Large intestine (tissue), 3 donors: ENCODE data around the gene DENND6A. TPM values are rescaled to one million over a fixed set of nuclear protein-coding genes. Genes with fewer than 3 reads are reported as not detected.
A peak's percentile ranks its signal among the peaks of the same experiment; 100 is the strongest.

Experiments
- DNase-seq, 2 donors: peaks; one replicate each; pipeline versions ENCODE4 v3.0.0 to v3.0.0-alpha.2; 2013
- H3K27ac ChIP-seq: one replicate; pipeline ENCODE4 v1.5.1; 2013; ENCODE audit warnings: low read length
- H3K27me3 ChIP-seq: 2 replicates; pipeline ENCODE4 v1.6.1; 2013; ENCODE audit warnings: low read length; ENCODE audit not compliant: control insufficient read depth, insufficient read depth
- H3K36me3 ChIP-seq: 2 replicates; pipeline ENCODE4 v1.6.1; 2013; ENCODE audit warnings: low read length; ENCODE audit not compliant: control insufficient read depth, insufficient read depth
- H3K4me1 ChIP-seq: one replicate; pipeline ENCODE4 v1.6.1; 2013; ENCODE audit warnings: low read length; ENCODE audit not compliant: control insufficient read depth, insufficient read depth
- H3K4me3 ChIP-seq: one replicate; pipeline ENCODE4 v1.5.1; 2013; ENCODE audit warnings: low read length
- H3K9me3 ChIP-seq: one replicate; pipeline ENCODE4 v1.6.1; 2013; ENCODE audit warnings: mild to moderate bottlenecking, low read depth, low read length, moderate library complexity; ENCODE audit not compliant: control insufficient read depth
- WGBS: methylation state at CpG from one replicate; pipeline ENCODE4 v1.1.5; 2013; ENCODE audit warnings: low lambda C conversion rate; ENCODE audit not compliant: insufficient coverage; 5-methylcytosine and 5-hydroxymethylcytosine counted together
- polyA plus RNA-seq: library from polyadenylated mRNA; unstranded; fragments of 120-200 nt; gene quantifications from one replicate; pipeline ENCODE4 v1.2.1, GENCODE V29; 2013

The DENND6A gene
- polyA plus RNA-seq, 1 donor, result 17.2 TPM

DNA sequence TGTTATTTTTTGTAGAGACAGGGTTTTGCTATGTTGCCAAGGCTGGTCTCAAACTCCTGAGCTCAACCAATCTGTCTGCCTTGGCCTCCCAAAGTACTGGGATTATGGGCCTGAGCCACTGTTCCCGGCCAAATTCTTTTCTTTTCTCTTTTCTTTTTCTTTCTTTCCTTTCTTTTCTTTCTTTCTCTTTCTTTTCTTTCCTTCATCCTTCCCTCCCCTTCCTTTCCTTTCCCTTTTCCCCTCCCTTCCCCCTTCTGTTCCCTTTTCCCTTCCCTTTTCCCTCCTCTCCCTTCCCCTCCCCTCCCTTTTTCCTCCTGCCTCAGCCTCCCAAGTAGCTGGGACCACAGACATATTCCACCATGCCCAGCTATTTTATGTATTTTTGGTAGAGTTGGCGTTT, 92.7 kb downstream of the DENND6A start:
- H3K4me3 ChIP-seq, result no peak overlapping the region
- peaks cover 3% of the 10 kb centered on the region for H3K4me1 ChIP-seq
- no peak for DNase-seq
- WGBS, result 100% methylated on average over 1 of the region's 2 CpGs
- no peak overlapping the region for H3K27ac ChIP-seq
- H3K9me3 ChIP-seq, result peaks cover 3% of the 10 kb centered on the region
- H3K36me3 ChIP-seq, result no peaks in the 10 kb centered on the region
- H3K27me3 ChIP-seq, result no peaks in the 10 kb centered on the region

DNA sequence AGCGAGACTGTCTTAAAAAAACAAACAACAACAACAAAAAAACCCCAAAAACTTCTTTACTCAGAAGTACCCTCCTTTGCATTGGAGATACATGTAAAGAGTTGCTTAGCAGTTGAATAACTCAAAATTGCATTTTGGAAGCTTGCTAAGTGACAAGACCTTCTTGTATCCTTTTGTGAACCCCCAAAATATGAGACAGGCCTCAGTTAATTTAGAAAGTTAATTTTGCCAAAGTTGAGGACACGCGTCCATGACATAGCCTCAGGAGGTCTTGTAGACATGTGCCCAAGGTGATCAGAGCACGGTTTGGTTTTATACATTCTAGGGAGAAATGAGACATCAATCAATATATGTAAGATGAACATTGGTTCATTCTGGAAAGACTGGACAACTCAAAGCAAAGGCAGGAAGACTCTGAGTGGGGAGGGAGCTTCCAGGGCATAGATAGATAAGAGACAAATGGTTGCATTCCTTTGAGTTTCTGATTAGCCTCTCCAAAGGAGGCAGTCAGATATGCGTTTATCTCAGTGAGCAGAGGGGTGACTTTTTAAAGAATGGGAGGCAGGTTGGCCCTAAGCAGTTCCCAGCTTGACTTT, 94.0 kb downstream of the DENND6A start:
- Histone ChIP-seq H3K27me3 (no peaks in the 10 kb centered on the region), H3K4me1 (peaks cover 3% of the 10 kb centered on the region), H3K36me3 (no peaks in the 10 kb centered on the region), H3K4me3 (peak overlapping the region; percentile 59), H3K27ac (peak overlapping the region; percentile 96), H3K9me3 (no peaks in the 10 kb centered on the region)
- peak in 1 of 2 donors; percentile 37 for DNase-seq
- no CpG with 5 or more reads among the region's 5 CpGs for WGBS

DNA sequence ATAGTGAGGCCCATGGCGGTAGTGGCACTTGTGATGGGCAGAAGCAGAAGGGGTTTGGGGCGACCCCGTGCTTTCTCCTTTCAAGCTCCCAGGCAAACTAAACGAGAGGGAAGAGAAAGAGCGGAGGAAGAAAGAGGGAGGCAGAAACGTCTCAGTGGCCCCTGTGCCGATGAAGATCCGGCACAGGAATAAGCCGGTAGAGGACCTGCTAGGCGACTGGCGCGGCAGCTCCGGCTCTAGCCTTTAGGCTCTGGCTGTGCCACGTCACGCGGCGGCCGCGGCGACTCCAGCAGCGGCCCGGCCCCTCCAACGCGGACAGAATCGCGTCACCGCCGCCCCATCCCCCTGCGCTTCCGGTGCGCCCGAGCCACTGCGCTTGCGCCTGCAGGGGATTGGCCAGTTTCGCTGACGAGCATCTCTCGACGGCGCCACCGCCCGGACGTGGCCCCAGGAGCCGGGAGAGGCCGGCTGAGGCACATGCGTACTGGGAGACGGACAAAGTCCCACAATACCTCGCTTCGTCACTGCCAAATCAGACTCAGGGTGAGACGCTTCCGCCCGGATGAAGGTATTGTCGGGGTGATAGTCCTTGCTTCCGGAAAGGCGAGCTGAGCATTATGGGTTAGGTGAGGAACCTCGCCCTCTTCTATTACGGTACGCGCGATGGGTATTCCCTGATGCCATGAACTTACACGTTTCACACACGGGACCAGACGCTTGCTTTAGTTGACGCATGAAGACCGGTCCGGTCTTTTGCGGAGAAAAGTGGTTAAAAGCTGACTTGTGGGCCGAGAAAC, 95.6 kb downstream of the DENND6A start, which contains the start of gene ARF4:
Gene ARF4, minus strand, starts transcription at position 218 of the 797 bp plus-strand sequence. Its CDS starts 204 bp downstream, at position 14.
- Histone ChIP-seq H3K27ac (peak within 1 kb of the TSS; percentile 96), H3K4me1 (peaks cover 3% of the 10 kb centered on the region), H3K36me3 (peaks cover 6% of the 10 kb centered on the region), H3K27me3 (no peaks in the 10 kb centered on the region), H3K9me3 (no peaks in the 10 kb centered on the region), H3K4me3 (peak within 1 kb of the TSS; percentile 97)
- peak; percentile 100 for DNase-seq
- WGBS, result no CpG with 5 or more reads among the region's 67 CpGs

DNA sequence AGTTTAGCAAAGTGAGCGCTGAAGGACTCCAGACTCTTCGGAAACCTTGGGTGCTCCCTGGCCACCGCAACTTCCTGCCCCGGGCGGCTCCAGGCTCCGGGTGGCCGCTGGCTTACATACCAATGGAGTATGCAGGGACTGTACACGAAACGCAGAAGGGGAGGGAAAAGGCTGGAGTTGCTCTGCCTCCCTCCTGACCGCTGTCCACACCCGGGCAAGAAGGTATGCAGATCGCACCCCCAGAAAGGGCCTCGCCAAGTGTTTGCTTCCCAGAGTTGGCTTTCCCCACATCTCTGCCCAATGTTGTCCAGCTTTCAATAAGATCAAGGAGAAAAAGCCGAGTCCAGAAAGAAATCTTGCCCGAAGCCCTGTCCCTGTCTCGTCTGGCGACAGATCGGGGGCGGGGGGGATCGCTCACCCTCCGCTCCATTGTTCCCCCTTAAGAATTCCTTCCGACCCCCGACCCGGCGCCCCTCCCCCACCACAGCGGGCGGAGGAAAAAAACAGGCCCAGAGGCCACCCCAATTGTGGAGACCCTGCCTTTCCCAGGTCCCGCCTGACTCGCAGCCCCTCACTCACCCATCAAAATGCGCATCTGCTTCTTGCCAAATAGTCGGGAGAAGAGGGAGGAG, 96.3 kb downstream of the DENND6A start:
- no peaks in the 10 kb centered on the region for H3K9me3 ChIP-seq

DNA sequence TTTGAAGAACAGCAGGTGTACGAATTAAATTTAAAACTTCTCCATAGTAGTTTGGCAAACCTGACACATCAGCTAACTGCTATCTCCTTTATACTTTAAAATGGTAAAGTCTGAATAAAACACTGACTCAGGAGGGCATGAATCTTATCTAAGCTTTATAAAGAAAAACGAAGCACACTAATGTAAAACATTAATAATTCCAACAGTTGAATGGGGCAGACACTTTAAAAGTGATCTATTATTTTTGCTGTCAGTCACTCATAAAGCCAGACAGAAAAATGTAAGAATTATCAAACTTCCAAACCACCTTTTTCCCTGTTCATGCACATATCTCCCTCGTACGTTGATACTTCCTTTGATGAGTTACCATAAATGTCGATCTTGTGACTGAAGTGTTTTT, 98.3 kb downstream of the DENND6A start:
- Histone ChIP-seq H3K4me1 (peaks cover 3% of the 10 kb centered on the region), H3K27ac (peak overlapping the region; percentile 92)
- no peak for DNase-seq

More for the DNA sequence above, 96.3 kb downstream of the DENND6A start:
- H3K4me1 ChIP-seq, result peaks cover 3% of the 10 kb centered on the region
- no CpG with 5 or more reads among the region's 31 CpGs for WGBS
- H3K27me3 ChIP-seq, result no peaks in the 10 kb centered on the region
- H3K4me3 ChIP-seq, result peak overlapping the region; percentile 97
- peak overlapping the region; percentile 92 for H3K27ac ChIP-seq
- DNase-seq, result peak; percentile 78 to 79
- peaks cover 7% of the 10 kb centered on the region for H3K36me3 ChIP-seq

DNA sequence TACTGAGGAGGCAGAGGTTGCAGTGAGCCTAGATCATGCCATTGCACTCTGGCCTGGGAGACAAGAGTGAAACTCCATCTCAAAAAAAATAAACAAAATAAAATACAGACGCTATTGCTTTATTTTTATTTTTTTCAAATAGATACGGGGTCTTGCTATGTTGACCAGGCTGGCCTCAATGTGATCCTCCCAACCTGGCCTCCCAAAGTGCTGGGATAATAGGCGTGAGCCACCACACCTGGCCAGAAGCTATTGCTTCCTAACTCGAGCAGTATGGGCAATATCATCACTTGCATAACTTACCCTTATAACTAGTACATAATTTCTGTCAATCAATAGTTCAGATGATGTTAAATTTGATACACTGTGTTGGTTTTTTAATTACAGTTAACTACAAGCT, 98.7 kb downstream of the DENND6A start:
- H3K27ac ChIP-seq, result no peak overlapping the region
- no CpG with 5 or more reads among the region's 4 CpGs for WGBS
- no peak overlapping the region for H3K4me3 ChIP-seq

More for the DNA sequence above, 98.3 kb downstream of the DENND6A start:
- no peaks in the 10 kb centered on the region for H3K9me3 ChIP-seq
- 40% methylated on average over 1 of the region's 5 CpGs for WGBS
- peak overlapping the region; percentile 97 for H3K4me3 ChIP-seq
- H3K36me3 ChIP-seq, result peaks cover 7% of the 10 kb centered on the region
- no peaks in the 10 kb centered on the region for H3K27me3 ChIP-seq

DNA sequence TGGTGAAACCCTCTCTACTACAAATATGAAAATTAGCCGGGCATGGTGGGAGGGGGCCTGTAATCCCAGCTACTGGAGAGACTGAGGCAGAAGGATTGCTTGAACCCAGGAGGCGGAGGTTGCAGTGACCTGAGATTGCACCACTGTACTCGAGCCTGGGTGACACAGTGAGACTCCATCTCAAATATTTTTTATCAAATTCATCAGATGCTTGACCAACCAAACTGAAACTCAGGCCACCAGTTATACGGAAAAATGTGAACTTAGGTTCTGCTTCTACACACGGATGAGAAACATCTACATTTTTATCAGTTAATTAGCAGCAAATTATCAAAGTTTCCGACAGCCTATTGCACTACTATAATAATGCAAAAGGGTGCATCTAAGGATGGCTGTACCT, 100.6 kb downstream of the DENND6A start:
- Histone ChIP-seq H3K27me3 (no peaks in the 10 kb centered on the region), H3K9me3 (no peaks in the 10 kb centered on the region), H3K4me3 (no peak overlapping the region), H3K27ac (no peak overlapping the region), H3K4me1 (peaks cover 5% of the 10 kb centered on the region), H3K36me3 (peaks cover 10% of the 10 kb centered on the region)
- WGBS, result 60% methylated on average over 1 of the region's 6 CpGs
- DNase-seq, result no peak

More for the DNA sequence above, 98.7 kb downstream of the DENND6A start:
- DNase-seq, result no peak
- Histone ChIP-seq H3K9me3 (no peaks in the 10 kb centered on the region), H3K27me3 (no peaks in the 10 kb centered on the region), H3K4me1 (peaks cover 3% of the 10 kb centered on the region), H3K36me3 (peaks cover 8% of the 10 kb centered on the region)

DNA sequence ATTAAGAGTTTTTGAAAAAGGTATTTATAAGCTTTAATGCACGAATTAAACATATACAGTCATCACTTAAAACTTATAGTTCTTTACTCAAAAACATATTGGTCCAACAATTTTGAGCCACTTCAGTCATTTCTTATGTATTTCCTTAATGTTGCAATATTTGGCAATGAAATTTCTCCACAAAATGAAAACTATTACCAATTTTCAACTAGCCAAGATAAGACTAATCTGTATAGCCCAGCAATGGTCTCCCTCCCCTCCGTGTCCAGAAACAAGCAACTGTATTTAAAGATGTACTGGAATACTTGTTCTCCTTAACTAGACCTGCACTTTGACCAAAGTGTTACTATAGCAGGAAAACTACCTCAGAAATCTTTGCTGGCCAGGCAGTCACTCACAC, 105.0 kb downstream of the DENND6A start:
- H3K9me3 ChIP-seq, result no peaks in the 10 kb centered on the region
- H3K27ac ChIP-seq, result peak overlapping the region; percentile 24
- peaks cover 10% of the 10 kb centered on the region for H3K4me1 ChIP-seq
- H3K36me3 ChIP-seq, result peaks cover 16% of the 10 kb centered on the region
- WGBS, result no CpG with 5 or more reads among the region's 2 CpGs
- H3K4me3 ChIP-seq, result no peak overlapping the region
- DNase-seq, result no peak
- H3K27me3 ChIP-seq, result no peaks in the 10 kb centered on the region

DNA sequence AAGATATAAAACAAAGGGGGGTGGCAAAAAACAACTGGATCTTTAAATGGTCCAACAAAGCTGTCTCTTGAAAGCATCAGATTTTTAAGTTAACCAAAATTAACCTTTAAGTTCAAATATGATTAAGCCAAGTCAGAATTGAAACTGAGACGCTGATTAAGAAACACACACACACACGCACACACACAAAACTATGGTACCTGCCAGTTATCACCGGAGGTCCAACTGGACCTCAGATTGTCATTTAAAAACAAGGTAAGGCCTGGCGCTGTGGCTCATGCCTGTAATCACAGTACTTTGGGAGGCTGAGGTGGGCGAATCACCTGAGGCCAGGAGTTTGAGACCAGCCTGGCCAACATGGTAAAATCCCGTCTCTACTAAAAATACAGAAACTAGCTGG, 106.1 kb downstream of the DENND6A start:
- Histone ChIP-seq H3K9me3 (no peaks in the 10 kb centered on the region), H3K27me3 (no peaks in the 10 kb centered on the region), H3K4me1 (peaks cover 13% of the 10 kb centered on the region), H3K27ac (no peak overlapping the region), H3K4me3 (no peak overlapping the region), H3K36me3 (peaks cover 17% of the 10 kb centered on the region)
- no peak for DNase-seq
- 100% methylated on average over 2 of the region's 6 CpGs for WGBS

DNA sequence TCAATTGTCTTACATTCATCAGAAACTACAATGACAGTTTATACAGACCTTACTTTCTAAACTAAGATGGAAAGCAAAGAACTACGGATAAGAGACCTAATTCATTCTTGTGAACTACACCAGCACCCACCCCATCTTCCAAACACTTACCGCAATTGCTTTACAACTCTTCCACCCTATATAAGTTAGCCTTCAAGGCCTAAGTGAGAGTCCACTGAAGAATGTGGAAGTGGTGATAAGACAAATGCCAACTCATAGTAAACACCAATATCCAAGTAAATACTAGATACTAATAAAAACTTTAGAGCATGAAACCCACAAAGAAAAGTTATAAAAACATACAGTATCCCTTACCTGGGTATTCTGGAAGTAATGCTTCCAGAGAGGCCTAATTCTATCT, 109.3 kb downstream of the DENND6A start:
- no peak overlapping the region for H3K27ac ChIP-seq

More for the DNA sequence above, 109.3 kb downstream of the DENND6A start:
- no peak for DNase-seq
- Histone ChIP-seq H3K9me3 (no peaks in the 10 kb centered on the region), H3K4me1 (peaks cover 13% of the 10 kb centered on the region), H3K4me3 (no peak overlapping the region), H3K36me3 (peaks cover 27% of the 10 kb centered on the region), H3K27me3 (no peaks in the 10 kb centered on the region)
- no CpG with 5 or more reads among the region's 2 CpGs for WGBS
